ENCODE data around the gene MTG1. TPM values are rescaled to one million over a fixed set of nuclear protein-coding genes. Genes with fewer than 3 reads are reported as not detected.
"Not testable (repeated sequence)": the region's sequence is repeated elsewhere in the genome, so short reads cannot be mapped to it uniquely, and the experiment has no call there.

MTG1 gene
- total RNA-seq, 1 experiment from 2014 or later: 83.3 TPM

DNA sequence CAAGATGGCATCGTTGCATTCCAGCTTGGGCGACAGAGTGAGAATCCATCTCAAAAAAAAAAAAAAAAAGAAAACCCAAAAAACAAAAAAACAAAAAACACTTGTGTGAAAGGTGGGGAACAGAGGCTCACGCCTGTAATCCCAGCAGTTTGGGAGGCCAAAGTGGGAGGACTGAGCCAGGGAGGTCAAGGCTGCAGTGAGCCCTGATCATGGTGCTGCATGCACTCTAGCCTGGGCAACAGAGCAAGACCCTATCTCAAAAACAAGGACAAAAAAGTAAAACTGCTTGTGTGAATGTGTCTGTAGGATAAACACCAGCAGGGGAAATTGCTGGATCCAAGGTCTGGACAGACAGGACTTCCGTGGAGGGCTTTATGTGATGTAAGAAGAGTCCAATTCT is 10.4 kb upstream of the MTG1 start:
- H3K36me3 ChIP-seq (ENCODE audit: insufficient read depth, low read length, poor library complexity, severe bottlenecking): no peaks in the 10 kb centered on the region
- no peak for TF ChIP-seq CTCF (conservative IDR thresholded peaks at IDR 0.05; ENCODE audit: low read depth, low read length)
- no peak for TF ChIP-seq EZH2 (IDR thresholded peaks at IDR 0.05; ENCODE audit: borderline replicate concordance, low read depth, low read length, poor library complexity, severe bottlenecking)
- no peaks in the 10 kb centered on the region for H3K9me3 ChIP-seq (ENCODE audit: low read depth, low read length, poor library complexity, severe bottlenecking)
- no peak overlapping the region for H3K27ac ChIP-seq (ENCODE audit: low read depth, low read length, poor library complexity, severe bottlenecking)
- intact Hi-C loops (cut with micrococcal nuclease; ENCODE audit: unreplicated experiment): no loop called here
- CTCF ChIA-PET: no interaction called here
- POLR2A ChIA-PET (ENCODE audit: low non-redundant PET): no interaction called here
- no peak for DNase-seq (ENCODE audit: low spot score)
- H3K4me3 ChIP-seq (ENCODE audit: low read depth, low read length, poor library complexity, severe bottlenecking): no peak overlapping the region
- no peaks in the 10 kb centered on the region for H3K4me1 ChIP-seq (ENCODE audit: insufficient read depth, low read length, poor library complexity, severe bottlenecking)
- BruUV-seq (replicated peaks): no TSS peak
- H3K27me3 ChIP-seq (replicated peaks; ENCODE audit: insufficient read depth, low read depth, low read length, poor library complexity): no peaks in the 10 kb centered on the region

- TF ChIP-seq CTCF (conservative IDR thresholded peaks at IDR 0.05; ENCODE audit: low read depth, low read length) (no peak), EZH2 (IDR thresholded peaks at IDR 0.05; ENCODE audit: borderline replicate concordance, low read depth, low read length, poor library complexity, severe bottlenecking) (no peak)
- no peaks in the 10 kb centered on the region for H3K9me3 ChIP-seq (ENCODE audit: low read depth, low read length, poor library complexity, severe bottlenecking)
- no TSS peak for BruUV-seq (replicated peaks)
- no peaks in the 10 kb centered on the region for H3K27me3 ChIP-seq (replicated peaks; ENCODE audit: insufficient read depth, low read depth, low read length, poor library complexity)
- no peaks in the 10 kb centered on the region for H3K36me3 ChIP-seq (ENCODE audit: insufficient read depth, low read length, poor library complexity, severe bottlenecking)
- ChIA-PET CTCF (no interaction called here), POLR2A (ENCODE audit: low non-redundant PET) (no interaction called here)
- H3K4me3 ChIP-seq (ENCODE audit: low read depth, low read length, poor library complexity, severe bottlenecking): no peak overlapping the region
- H3K4me1 ChIP-seq (ENCODE audit: insufficient read depth, low read length, poor library complexity, severe bottlenecking): no peaks in the 10 kb centered on the region
- H3K27ac ChIP-seq (ENCODE audit: low read depth, low read length, poor library complexity, severe bottlenecking): no peak overlapping the region
- intact Hi-C loops (cut with micrococcal nuclease; ENCODE audit: unreplicated experiment): no loop called here
- DNase-seq (ENCODE audit: low spot score): no peak
Measured at GRCh38 chr10:133384071-133384470, 9.9 kb upstream of the MTG1 start.

DNA sequence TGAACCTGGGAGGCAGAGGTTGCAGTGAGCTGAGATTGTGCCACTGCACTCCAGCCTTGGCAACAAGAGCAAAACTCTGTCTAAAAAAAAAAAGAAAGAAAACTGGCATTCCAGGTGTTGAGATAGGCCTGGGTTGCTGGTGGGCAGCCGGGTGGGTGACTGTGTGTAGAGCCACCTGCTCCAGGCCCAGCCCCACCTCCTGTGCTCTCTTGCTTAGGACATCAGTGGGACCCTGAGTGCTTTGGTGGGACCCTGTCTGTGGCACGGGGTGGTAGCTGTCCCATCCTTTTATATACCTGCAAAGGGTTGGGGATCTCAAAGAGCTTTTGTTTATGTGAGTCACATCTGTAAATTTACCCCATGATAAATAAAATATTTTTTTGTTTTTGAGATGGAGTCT is 8.7 kb upstream of the MTG1 start:
- intact Hi-C loops (cut with micrococcal nuclease; ENCODE audit: unreplicated experiment): no loop called here
- Histone ChIP-seq H3K4me3 (ENCODE audit: low read depth, low read length, poor library complexity, severe bottlenecking) (no peak overlapping the region), H3K4me1 (ENCODE audit: insufficient read depth, low read length, poor library complexity, severe bottlenecking) (no peaks in the 10 kb centered on the region), H3K36me3 (ENCODE audit: insufficient read depth, low read length, poor library complexity, severe bottlenecking) (no peaks in the 10 kb centered on the region), H3K27me3 (replicated peaks; ENCODE audit: insufficient read depth, low read depth, low read length, poor library complexity) (no peaks in the 10 kb centered on the region), H3K9me3 (ENCODE audit: low read depth, low read length, poor library complexity, severe bottlenecking) (no peaks in the 10 kb centered on the region), H3K27ac (ENCODE audit: low read depth, low read length, poor library complexity, severe bottlenecking) (no peak overlapping the region)
- POLR2A ChIA-PET (ENCODE audit: low non-redundant PET): no interaction called here
- TF ChIP-seq EZH2 (IDR thresholded peaks at IDR 0.05; ENCODE audit: borderline replicate concordance, low read depth, low read length, poor library complexity, severe bottlenecking) (no peak), CTCF (conservative IDR thresholded peaks at IDR 0.05; ENCODE audit: low read depth, low read length) (no peak)
- CTCF ChIA-PET: no interaction called here
- DNase-seq (ENCODE audit: low spot score): no peak
- BruUV-seq (replicated peaks): no TSS peak

DNA sequence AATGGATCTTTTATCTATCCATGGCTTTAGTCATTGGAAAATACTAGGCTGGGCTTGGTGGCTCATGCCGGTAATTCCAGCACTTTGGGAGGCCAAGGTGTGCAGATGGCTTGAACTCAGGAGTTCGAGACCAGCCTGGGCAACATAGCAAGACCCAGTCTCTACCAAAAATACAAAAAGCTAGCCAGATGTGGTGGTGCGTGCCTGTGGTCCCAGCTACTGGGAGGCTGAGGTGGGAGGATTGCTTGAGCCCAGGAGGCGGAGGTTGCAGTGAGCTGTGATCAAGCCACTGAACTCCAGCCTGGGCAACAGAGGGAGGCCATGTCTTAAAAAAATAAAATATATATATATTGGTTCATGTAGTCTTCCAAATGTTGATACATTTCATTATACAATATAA is 7.0 kb upstream of the MTG1 start:
- intact Hi-C loops (cut with micrococcal nuclease; ENCODE audit: unreplicated experiment): not testable (repeated sequence)

More for the DNA sequence above, 7.0 kb upstream of the MTG1 start:
- DNase-seq (ENCODE audit: low spot score); H3K27ac ChIP-seq (ENCODE audit: low read depth, low read length, poor library complexity, severe bottlenecking); H3K9me3 ChIP-seq (ENCODE audit: low read depth, low read length, poor library complexity, severe bottlenecking); H3K36me3 ChIP-seq (ENCODE audit: insufficient read depth, low read length, poor library complexity, severe bottlenecking); H3K27me3 ChIP-seq (replicated peaks; ENCODE audit: insufficient read depth, low read depth, low read length, poor library complexity); BruUV-seq (replicated peaks); POLR2A ChIA-PET (ENCODE audit: low non-redundant PET); CTCF ChIA-PET; H3K4me3 ChIP-seq (ENCODE audit: low read depth, low read length, poor library complexity, severe bottlenecking); H3K4me1 ChIP-seq (ENCODE audit: insufficient read depth, low read length, poor library complexity, severe bottlenecking): not testable (repeated sequence)
